GM13977 (cell line): ENCODE measurements around the gene MSI2.

Source experiments
- DNase-seq: peaks from one replicate; pipeline ENCODE4 v3.0.0; 2012; ENCODE audit warnings: low spot score
- in situ Hi-C: fragments of 300-500 bp; cut with MboI; formaldehyde crosslinking; loops from one replicate; pipeline ENCODE4 v1.12.0; 2022; ENCODE audit warnings: low sequenced_read_pairs, low pct_unique_long_range_greater_than_20kb, mixed read lengths, inconsistent platforms; ENCODE audit not compliant: unreplicated experiment
- TF ChIP-seq, protein P1 (sequence below): IDR thresholded peaks from 2 replicates; pipeline ENCODE4 v1.5.1; 2012; ENCODE audit warnings: mild to moderate bottlenecking, control low read depth; ENCODE audit not compliant: insufficient read depth; ENCODE audit errors: extremely low read depth, missing control alignments

MSI2 gene

DNA sequence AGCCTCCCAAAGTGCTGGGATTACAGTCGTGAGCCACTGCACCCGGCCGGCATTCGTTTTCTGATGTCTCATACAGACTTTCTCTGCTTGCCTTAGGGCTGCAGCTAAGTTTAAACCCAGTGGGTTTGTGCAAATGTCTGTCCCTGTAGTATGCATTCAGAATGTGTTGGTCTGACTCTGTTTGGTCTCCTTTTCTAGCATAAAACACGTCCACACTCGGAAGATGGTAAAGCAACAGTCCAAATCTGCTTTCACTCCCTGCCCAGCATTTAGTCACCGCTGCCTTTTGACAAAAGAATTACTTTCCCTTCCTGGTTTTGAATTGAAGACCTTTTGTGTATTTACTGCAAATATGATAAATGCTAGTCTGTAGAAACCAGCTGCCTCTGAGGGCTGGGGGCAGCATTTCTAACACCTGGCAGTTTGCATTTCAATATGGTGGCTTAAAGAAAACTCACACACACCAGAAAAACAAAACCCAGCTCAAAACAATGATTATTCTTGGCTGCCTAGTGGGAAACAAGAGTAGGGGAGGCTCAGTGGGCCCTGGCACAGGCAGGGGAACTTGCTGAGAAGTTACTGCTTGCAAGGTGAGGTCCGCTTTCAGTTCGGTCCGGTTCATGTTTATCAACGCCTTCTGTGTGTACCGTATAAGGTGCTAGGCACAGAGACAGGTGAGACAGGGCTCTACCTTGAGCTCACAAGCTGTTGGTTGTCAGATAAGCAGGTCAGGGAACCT lies 56.9 kb downstream of the MSI2 start:
- in situ Hi-C loops = no loop called here
- no peak for DNase-seq
- TF ChIP-seq, protein P1, sequence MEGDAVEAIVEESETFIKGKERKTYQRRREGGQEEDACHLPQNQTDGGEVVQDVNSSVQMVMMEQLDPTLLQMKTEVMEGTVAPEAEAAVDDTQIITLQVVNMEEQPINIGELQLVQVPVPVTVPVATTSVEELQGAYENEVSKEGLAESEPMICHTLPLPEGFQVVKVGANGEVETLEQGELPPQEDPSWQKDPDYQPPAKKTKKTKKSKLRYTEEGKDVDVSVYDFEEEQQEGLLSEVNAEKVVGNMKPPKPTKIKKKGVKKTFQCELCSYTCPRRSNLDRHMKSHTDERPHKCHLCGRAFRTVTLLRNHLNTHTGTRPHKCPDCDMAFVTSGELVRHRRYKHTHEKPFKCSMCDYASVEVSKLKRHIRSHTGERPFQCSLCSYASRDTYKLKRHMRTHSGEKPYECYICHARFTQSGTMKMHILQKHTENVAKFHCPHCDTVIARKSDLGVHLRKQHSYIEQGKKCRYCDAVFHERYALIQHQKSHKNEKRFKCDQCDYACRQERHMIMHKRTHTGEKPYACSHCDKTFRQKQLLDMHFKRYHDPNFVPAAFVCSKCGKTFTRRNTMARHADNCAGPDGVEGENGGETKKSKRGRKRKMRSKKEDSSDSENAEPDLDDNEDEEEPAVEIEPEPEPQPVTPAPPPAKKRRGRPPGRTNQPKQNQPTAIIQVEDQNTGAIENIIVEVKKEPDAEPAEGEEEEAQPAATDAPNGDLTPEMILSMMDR = no peak

- TF ChIP-seq, protein P1 = no peak
- DNase-seq = no peak
- in situ Hi-C loops = no loop called here
Measured at GRCh38 chr17:57315061-57316015, 59.0 kb downstream of the MSI2 start.

DNA sequence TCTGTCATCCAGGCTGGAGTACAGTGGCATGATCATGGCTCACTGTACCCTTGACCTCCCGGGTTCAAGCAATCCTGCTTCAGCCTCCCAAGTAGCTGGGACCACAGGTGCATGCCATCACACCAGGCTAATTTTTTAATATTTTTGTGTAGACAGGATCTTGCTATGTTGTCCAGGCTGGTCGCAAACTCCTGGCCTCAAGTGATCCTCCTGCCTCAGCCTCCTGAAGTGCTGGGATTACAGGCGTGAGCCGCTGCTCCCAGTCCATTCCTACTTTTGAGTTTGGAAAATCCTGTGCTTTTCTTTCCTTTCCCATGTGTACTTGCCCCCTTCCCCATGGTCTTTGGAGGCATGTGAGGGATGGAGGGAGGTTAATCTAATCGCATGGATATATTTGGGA lies 60.0 kb downstream of the MSI2 start:
- no peak for DNase-seq
- in situ Hi-C loops = no loop called here
- TF ChIP-seq, protein P1 = no peak

GRCh38 chr17:57317079-57317478 lies 60.8 kb downstream of the MSI2 start:
- DNase-seq = no peak
- TF ChIP-seq, protein P1 = no peak
- in situ Hi-C loops = no loop called here

DNA sequence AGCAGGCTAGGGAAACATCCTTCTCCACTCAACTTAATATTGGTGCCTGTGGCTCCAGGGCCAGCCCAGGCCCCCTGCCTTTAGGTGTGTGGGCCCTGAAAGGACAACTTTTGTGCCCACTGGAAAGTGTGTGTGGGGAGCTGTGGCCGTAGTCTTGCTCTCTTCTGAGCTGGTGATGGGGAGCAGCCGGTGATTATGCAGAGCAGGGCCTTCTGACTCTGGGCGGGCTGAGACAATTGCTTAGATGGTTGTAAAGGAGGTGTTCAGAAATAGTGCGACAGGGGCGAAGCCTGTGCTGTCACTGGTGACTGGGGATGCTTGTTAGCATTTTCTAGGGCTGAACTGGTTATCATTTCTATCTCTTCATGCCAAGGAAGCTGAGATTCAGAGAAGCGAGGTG lies 62.6 kb downstream of the MSI2 start:
- DNase-seq = no peak
- TF ChIP-seq, protein P1 = no peak
- in situ Hi-C loops = no loop called here

DNA sequence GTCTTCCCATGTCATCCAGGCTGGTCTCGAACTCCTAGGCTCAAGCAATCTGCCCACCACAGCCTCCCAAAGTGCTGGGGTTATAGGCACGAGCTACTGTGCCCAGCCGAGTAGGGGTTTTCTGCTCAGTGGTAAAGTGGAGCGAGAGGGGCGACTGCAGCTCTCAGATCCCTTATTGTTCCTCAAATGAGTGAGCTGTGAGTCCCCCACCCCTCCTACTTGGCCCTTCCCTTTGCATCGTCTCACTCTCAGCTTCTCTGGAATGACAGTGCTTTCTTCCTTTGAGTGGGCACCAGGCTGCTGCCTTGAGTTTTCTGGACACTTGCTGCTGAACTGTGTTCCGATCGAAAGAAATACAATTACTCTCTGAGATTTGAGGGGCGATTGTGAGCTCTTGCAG lies 63.5 kb downstream of the MSI2 start:
- in situ Hi-C loops = no loop called here
- TF ChIP-seq, protein P1 = no peak
- no peak for DNase-seq
